Activated CD4-positive, alpha-beta T cell treated with anti-CD3 and anti-CD28 coated beads, Interleukin-2, amount 10 ng/mL, durations not matched to agents 24 days and 14 days (primary cell): Measurements from ENCODE around the gene DOCK8. TPM values are rescaled to one million over a fixed set of nuclear protein-coding genes. Genes with fewer than 3 reads are reported as not detected.

Experiments used
- DNase-seq: peaks from one replicate; pipeline ENCODE4 v3.0.0; 2022
- H3K27ac Mint-ChIP-seq: one replicate; pipeline ENCODE4 v1.8.0; 2022; ENCODE audit warnings: mild to moderate bottlenecking, mixed read lengths
- H3K27me3 Mint-ChIP-seq: one replicate; pipeline ENCODE4 v1.8.0; 2022; ENCODE audit warnings: mixed read lengths
- H3K36me3 Mint-ChIP-seq: one replicate; pipeline ENCODE4 v1.8.0; 2022; ENCODE audit warnings: low read depth, mild to moderate bottlenecking, mixed read lengths
- H3K4me1 Mint-ChIP-seq: one replicate; pipeline ENCODE4 v1.8.0; 2021; ENCODE audit warnings: mixed read lengths
- H3K4me3 Mint-ChIP-seq: one replicate; pipeline ENCODE4 v1.8.0; 2022; ENCODE audit warnings: mild to moderate bottlenecking, moderate library complexity, mixed read lengths
- H3K9me3 Mint-ChIP-seq: one replicate; pipeline ENCODE4 v1.8.0; 2021; ENCODE audit warnings: mixed read lengths
- intact Hi-C: fragments of 100-400 bp; cut with micrococcal nuclease; formaldehyde crosslinking; loops from one replicate; pipeline ENCODE4 v1.15.1; 2023
- total RNA-seq: library from RNA; stranded (reverse); gene quantifications from 2 replicates; pipeline ENCODE4 v1.2.3, GENCODE V29; 2022

The DOCK8 gene
- total RNA-seq, 1 donor from 2014 or later = 121 TPM

- H3K27me3 Mint-ChIP-seq = peaks cover 4% of the 10 kb centered on the region
- H3K4me1 Mint-ChIP-seq = peaks cover 37% of the 10 kb centered on the region
- peaks cover 30% of the 10 kb centered on the region for H3K36me3 Mint-ChIP-seq
- H3K27ac Mint-ChIP-seq = peak overlapping the region; percentile 35
- peak; percentile 50 for DNase-seq
- H3K9me3 Mint-ChIP-seq = peaks cover 21% of the 10 kb centered on the region
- intact Hi-C loops = loop anchor here (5.0 kb wide), 1 partner anchor 34 kb away; no protein-coding TSS in a partner anchor
- H3K4me3 Mint-ChIP-seq = peak overlapping the region; percentile 73
Observed at GRCh38 chr9:237858-238345, 23.2 kb downstream of the DOCK8 start.

DNA sequence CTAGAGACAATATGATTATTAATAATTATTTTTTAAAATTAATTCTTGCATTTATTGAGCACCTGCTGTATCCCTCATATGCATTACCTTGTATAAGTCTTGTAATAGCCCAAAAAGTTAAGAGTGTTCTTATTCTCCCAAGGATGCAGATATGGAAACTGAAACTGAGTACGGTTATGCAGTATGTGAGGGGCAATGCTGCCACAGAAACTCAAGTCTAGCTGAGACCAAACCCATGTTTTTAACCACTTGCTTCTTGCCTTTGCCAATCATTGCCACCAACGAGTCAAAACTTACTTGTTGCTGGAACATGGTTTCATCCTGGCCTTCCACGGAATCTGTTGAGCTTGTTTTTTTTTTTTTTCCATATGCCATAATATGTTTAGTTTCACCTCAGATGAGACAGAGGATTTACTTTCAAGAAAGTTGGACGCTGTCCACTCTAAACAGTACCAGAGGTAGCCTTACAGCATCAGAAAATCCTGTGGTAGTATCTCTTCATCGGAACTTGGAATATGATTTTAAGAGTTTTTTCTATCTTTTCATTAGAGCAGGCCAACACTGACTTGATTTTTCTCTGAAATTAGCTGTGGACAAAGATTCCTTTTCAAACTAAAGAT lies 27.9 kb downstream of the DOCK8 start:
- peak; percentile 64 for DNase-seq
- Mint-ChIP-seq H3K4me3 (peak overlapping the region; percentile 34), H3K9me3 (peaks cover 6% of the 10 kb centered on the region), H3K4me1 (peaks cover 27% of the 10 kb centered on the region), H3K36me3 (peaks cover 12% of the 10 kb centered on the region), H3K27ac (peak overlapping the region; percentile 49), H3K27me3 (peaks cover 4% of the 10 kb centered on the region)
- intact Hi-C loops = no loop called here

GRCh38 chr9:248278-248961 lies 33.8 kb downstream of the DOCK8 start:
- peak overlapping the region; percentile 31 for H3K4me3 Mint-ChIP-seq

DNA sequence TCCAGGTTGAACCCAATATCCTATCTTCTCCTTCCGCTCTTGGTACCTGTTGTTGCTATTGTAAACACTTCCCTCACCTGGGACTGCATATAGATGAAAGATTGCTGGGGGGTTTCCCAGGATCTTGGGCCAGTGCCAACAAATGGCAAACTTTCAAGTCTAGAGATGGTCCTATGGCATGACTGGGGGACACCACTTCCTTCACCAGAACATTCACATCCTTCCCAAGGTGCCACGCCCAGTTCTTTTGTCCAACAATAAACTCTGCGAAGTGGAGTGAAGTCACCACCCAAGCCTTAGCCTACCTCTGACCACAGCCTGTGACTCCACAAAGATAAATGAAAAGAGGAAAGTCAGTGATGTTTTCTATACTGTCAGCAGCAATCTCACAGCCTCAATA lies 34.4 kb downstream of the DOCK8 start:
- Mint-ChIP-seq H3K9me3 (no peaks in the 10 kb centered on the region), H3K27ac (peak overlapping the region; percentile 26), H3K27me3 (peaks cover 2% of the 10 kb centered on the region), H3K4me3 (peak overlapping the region; percentile 49), H3K4me1 (peaks cover 27% of the 10 kb centered on the region), H3K36me3 (peaks cover 12% of the 10 kb centered on the region)
- intact Hi-C loops = loop anchor here (2.0 kb wide), 1 partner anchor 24 kb away; no protein-coding TSS in a partner anchor
- peak; percentile 78 for DNase-seq

More at GRCh38 chr9:248278-248961, 33.8 kb downstream of the DOCK8 start:
- Mint-ChIP-seq H3K27me3 (peaks cover 2% of the 10 kb centered on the region), H3K27ac (peak overlapping the region; percentile 71), H3K36me3 (peaks cover 12% of the 10 kb centered on the region), H3K9me3 (no peaks in the 10 kb centered on the region), H3K4me1 (peaks cover 27% of the 10 kb centered on the region)
- intact Hi-C loops = loop anchor here (2.0 kb wide), 1 partner anchor 24 kb away; no protein-coding TSS in a partner anchor
- DNase-seq = no peak

DNA sequence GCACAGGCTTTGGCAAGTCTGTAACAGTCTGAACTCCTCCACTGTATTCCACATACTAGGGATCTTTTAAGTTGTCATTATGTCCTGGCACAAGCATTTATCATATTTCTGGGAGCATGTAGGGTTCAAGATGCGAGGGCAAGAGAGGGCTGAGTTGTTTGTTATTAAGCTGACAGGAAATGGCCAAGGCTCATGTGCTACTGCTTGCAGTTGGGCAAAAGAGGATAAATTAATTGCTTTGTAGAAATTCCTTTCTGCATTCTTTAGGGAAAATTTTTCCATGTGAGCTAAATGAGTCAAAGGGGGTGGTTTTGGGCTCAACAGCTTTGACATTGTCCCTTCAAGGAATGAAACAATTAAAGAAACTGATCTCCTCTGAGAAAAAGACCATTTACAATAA lies 35.4 kb downstream of the DOCK8 start:
- peaks cover 4% of the 10 kb centered on the region for H3K9me3 Mint-ChIP-seq
- peaks cover 14% of the 10 kb centered on the region for H3K36me3 Mint-ChIP-seq
- no peak overlapping the region for H3K27ac Mint-ChIP-seq
- no peak overlapping the region for H3K4me3 Mint-ChIP-seq
- peak; percentile 44 for DNase-seq
- intact Hi-C loops = no loop called here
- peaks cover 27% of the 10 kb centered on the region for H3K4me1 Mint-ChIP-seq
- peaks cover 5% of the 10 kb centered on the region for H3K27me3 Mint-ChIP-seq

- Mint-ChIP-seq H3K9me3 (peaks cover 4% of the 10 kb centered on the region), H3K27me3 (peaks cover 5% of the 10 kb centered on the region), H3K27ac (no peak overlapping the region), H3K36me3 (peaks cover 14% of the 10 kb centered on the region), H3K4me3 (no peak overlapping the region), H3K4me1 (peaks cover 27% of the 10 kb centered on the region)
- intact Hi-C loops = no loop called here
- peak; percentile 47 for DNase-seq
Observed at GRCh38 chr9:250625-251024, 36.0 kb downstream of the DOCK8 start.

- no peak for DNase-seq
- intact Hi-C loops = no loop called here
- Mint-ChIP-seq H3K9me3 (peaks cover 4% of the 10 kb centered on the region), H3K4me1 (peaks cover 27% of the 10 kb centered on the region), H3K36me3 (peaks cover 14% of the 10 kb centered on the region), H3K27me3 (peaks cover 5% of the 10 kb centered on the region), H3K4me3 (no peak overlapping the region), H3K27ac (no peak overlapping the region)
Observed at GRCh38 chr9:251398-251797, 36.7 kb downstream of the DOCK8 start.

DNA sequence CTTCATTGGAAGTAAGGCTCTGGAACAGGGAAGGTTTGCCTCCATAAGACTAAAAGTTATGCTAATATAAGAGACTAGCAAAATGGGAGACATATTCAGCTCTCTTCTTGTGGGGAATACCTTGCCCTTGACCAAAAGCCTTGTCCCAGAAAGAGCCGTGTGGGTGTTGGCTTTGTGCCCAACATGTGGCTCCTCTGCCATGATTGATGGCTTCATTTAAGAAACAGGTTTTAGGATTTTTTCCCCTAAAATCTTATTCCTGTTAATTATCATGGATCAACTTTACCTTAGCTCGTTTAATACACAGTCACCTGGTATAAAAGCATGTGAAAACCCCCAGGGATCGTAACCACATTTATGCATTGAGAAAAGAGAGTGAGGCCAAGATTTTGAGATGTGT lies 38.9 kb downstream of the DOCK8 start:
- peaks cover 20% of the 10 kb centered on the region for H3K4me1 Mint-ChIP-seq
- H3K4me3 Mint-ChIP-seq = no peak overlapping the region
- peak; percentile 23 for DNase-seq
- peaks cover 5% of the 10 kb centered on the region for H3K27me3 Mint-ChIP-seq
- H3K27ac Mint-ChIP-seq = no peak overlapping the region
- H3K36me3 Mint-ChIP-seq = peaks cover 12% of the 10 kb centered on the region
- intact Hi-C loops = no loop called here
- peaks cover 4% of the 10 kb centered on the region for H3K9me3 Mint-ChIP-seq

DNA sequence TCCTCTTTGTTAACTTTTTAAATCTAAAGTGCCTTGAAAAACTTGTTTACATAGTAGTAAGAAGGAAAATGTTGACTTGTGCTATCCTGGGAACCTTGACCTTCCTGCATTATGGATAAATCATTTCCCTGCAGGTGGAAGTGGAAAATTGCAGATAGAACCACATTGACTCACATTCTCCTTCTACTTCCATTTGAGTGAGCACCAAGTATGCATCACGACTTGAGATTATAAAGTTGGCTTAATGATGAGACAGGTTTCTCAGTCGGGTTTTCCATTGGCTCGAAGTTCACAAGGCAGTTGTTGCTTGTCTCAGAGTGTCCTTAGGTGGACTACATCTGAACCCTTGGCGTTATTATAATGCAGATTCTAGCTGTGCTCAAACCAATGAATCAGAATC lies 39.9 kb downstream of the DOCK8 start:
- H3K4me1 Mint-ChIP-seq = peaks cover 12% of the 10 kb centered on the region
- peaks cover 4% of the 10 kb centered on the region for H3K9me3 Mint-ChIP-seq
- H3K27me3 Mint-ChIP-seq = peaks cover 5% of the 10 kb centered on the region
- DNase-seq = peak; percentile 35
- H3K4me3 Mint-ChIP-seq = no peak overlapping the region
- H3K36me3 Mint-ChIP-seq = peaks cover 12% of the 10 kb centered on the region
- no peak overlapping the region for H3K27ac Mint-ChIP-seq
- intact Hi-C loops = no loop called here

DNA sequence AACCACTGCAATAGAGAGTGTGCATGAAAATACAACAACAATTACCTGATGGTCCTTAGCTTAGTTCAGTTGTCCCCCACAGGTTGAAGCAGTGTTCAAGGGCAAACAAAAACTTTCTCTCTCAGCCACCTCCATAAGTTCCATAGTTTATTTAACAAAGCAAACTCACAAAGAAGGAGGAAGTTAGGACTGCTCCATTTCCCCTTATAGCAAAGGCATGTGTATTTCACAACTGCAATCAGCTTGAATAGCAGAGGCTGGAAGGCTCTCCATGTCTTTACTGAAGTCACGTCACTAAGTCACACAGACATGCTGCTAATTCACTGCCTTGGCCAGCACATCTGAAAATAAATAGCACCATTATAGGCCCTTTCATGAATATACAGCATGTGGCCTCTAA lies 43.3 kb downstream of the DOCK8 start:
- H3K27ac Mint-ChIP-seq = no peak overlapping the region
- H3K36me3 Mint-ChIP-seq = peaks cover 5% of the 10 kb centered on the region
- no peak overlapping the region for H3K4me3 Mint-ChIP-seq
- intact Hi-C loops = no loop called here
- peaks cover 4% of the 10 kb centered on the region for H3K9me3 Mint-ChIP-seq
- H3K27me3 Mint-ChIP-seq = peaks cover 8% of the 10 kb centered on the region
- peak; percentile 36 for DNase-seq
- H3K4me1 Mint-ChIP-seq = peaks cover 3% of the 10 kb centered on the region

DNA sequence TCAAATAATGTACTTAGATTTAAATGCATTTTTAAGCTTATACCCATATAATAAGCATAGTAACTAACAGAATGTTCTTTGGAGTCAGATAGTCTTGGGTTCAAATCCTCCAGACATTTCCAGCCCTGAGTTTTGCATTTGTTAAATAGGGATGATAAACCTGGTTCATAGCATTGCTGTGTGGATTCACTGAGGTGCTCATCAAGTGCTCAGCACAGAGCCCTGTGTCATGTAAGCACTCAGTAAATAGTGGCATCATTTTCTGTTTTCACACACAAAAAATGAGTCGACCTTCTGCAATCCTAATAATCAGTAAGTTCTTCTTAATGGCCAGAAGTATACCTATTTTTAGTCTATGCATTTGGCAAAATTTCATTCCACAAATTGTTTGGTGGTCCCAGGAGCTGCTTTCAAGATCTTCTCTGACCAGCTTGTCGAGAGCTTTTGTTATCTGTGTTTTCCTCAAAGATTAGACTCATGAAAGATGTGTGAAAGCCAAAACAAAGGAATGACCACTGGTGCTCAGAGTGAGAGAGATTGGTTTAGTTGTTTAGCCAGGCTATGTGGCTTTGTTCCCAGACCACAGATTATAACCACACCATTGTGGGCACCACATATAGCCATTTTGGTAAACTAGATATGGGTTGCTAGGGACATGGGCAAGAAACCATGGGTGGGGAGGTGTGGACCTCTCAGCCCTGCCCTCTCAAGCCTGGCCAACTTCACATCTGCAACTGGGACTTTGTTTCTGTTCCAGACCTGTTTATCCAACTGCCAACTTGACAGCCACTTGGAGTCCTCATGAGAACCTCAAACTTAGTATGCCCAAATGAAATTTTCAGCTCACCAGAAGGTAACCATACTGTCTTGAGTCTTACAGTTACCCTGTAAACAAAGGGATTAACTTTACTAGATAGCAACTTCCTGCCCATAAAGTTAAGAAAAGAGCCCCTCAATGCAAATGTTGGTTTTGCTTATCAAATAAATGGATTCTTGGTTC lies 45.0 kb downstream of the DOCK8 start:
- Mint-ChIP-seq H3K27me3 (peaks cover 4% of the 10 kb centered on the region), H3K9me3 (no peaks in the 10 kb centered on the region), H3K36me3 (no peaks in the 10 kb centered on the region), H3K4me3 (no peak overlapping the region), H3K27ac (no peak overlapping the region), H3K4me1 (peaks cover 11% of the 10 kb centered on the region)
- intact Hi-C loops = no loop called here
- DNase-seq = peak; percentile 53

DNA sequence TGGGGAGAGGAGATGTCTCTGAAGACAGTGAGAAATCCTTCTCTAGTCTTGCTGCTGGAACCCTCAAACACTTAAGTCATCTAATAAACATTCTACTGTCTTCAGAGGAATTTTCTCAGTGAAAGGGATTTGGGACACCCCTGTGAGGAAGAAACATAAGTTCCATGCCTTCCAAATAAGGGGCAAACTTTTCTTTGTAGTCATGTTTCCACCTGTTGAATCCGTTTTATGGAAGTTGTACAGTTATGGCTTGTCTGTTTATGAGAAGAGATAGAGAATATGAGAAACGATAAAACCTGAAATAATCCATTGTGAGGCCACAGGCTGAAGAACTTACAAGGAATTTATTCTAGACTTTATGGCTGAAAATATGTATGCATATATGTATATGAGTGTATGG lies 49.6 kb downstream of the DOCK8 start:
- peaks cover 1% of the 10 kb centered on the region for H3K9me3 Mint-ChIP-seq
- no peak overlapping the region for H3K4me3 Mint-ChIP-seq
- peaks cover 3% of the 10 kb centered on the region for H3K36me3 Mint-ChIP-seq
- intact Hi-C loops = no loop called here
- peaks cover 27% of the 10 kb centered on the region for H3K4me1 Mint-ChIP-seq
- H3K27me3 Mint-ChIP-seq = peaks cover 4% of the 10 kb centered on the region
- no peak for DNase-seq
- H3K27ac Mint-ChIP-seq = no peak overlapping the region

- Mint-ChIP-seq H3K4me3 (no peak overlapping the region), H3K27ac (no peak overlapping the region), H3K9me3 (peaks cover 3% of the 10 kb centered on the region), H3K27me3 (peaks cover 4% of the 10 kb centered on the region), H3K4me1 (peaks cover 30% of the 10 kb centered on the region), H3K36me3 (peaks cover 7% of the 10 kb centered on the region)
- intact Hi-C loops = no loop called here
- no peak for DNase-seq
Observed at GRCh38 chr9:265209-265870, 50.7 kb downstream of the DOCK8 start.
